Breast epithelium (tissue), 4 donors: Measurements from ENCODE around the gene FOCAD. TPM values are rescaled to one million over a fixed set of nuclear protein-coding genes. Genes with fewer than 3 reads are reported as not detected.

Experiments
- DNase-seq, 2 donors: peaks; one replicate each; pipeline ENCODE4 v3.0.0-alpha.2; 2019; ENCODE audit warnings: low spot score in 2 of 2
- H3K27ac ChIP-seq, 2 donors: fragments of 200-600 bp; sonication (generic) in 1 of 2; one replicate each; pipeline ENCODE4 v1.5.1; 2016 to 2019; ENCODE audit warnings: mild to moderate bottlenecking in 1 of 2
- H3K27me3 ChIP-seq, 2 donors: fragments of 200-600 bp; sonication (generic) in 1 of 2; one replicate each; pipeline versions ENCODE4 v1.5.1 to v1.6.0; 2017 to 2019; ENCODE audit warnings: control low read depth in 1 of 2, mild to moderate bottlenecking in 1 of 2
- H3K36me3 ChIP-seq: fragments of 200-600 bp; one replicate; pipeline ENCODE4 v1.5.1; 2019
- H3K4me1 ChIP-seq, 2 donors: fragments of 200-600 bp; sonication (generic); one replicate each; pipeline ENCODE4 v1.5.1; 2016 to 2019; ENCODE audit warnings: control low read depth in 1 of 2
- H3K4me3 ChIP-seq, 3 donors: fragments of 200-600 bp; sonication (generic); 1 replicate in 2 of 3; 2 replicates in 1 of 3; pipeline ENCODE4 v1.5.1; 2016 to 2019; ENCODE audit warnings: mild to moderate bottlenecking in 3 of 3, moderate library complexity in 2 of 3
- H3K9me3 ChIP-seq, 2 donors: fragments of 200-600 bp; sonication (generic) in 1 of 2; one replicate each; pipeline ENCODE4 v1.5.1; 2016 to 2019; ENCODE audit warnings: control low read depth in 1 of 2
- CTCF ChIP-seq, 3 donors: fragments of 450-650 bp; IDR thresholded peaks; one replicate each; pipeline ENCODE4 v1.5.1; 2016 to 2017; ENCODE audit warnings: antibody characterized with exemption in 3 of 3, mild to moderate bottlenecking in 3 of 3, moderate library complexity in 3 of 3
- POLR2A ChIP-seq: fragments of 450-650 bp; IDR thresholded peaks from one replicate; pipeline ENCODE4 v1.6.1; 2016; ENCODE audit warnings: antibody characterized with exemption, mild to moderate bottlenecking, moderate library complexity
- POLR2AphosphoS5 ChIP-seq, 3 donors: sonication (generic); formaldehyde crosslinking; IDR thresholded peaks; one replicate each; pipeline ENCODE4 v1.6.1; 2017; ENCODE audit warnings: antibody characterized with exemption in 3 of 3
- intact Hi-C: fragments of 100-400 bp; cut with DNase I; formaldehyde crosslinking; loops from one replicate; pipeline ENCODE4 v1.15.1; 2023; ENCODE audit warnings: low total_unique reads
- total RNA-seq, 3 donors: library from RNA; depleted of rRNA; stranded (reverse); fragments of >200 nt; gene quantifications; one replicate each; pipeline ENCODE4 v1.1.0, GENCODE V29; 2016

FOCAD gene
- total RNA-seq, 3 donors from 2014 or later = 23.4 to 48.1 (median 36.7) TPM

GRCh38 chr9:20760246-20760891 lies 76.3 kb downstream of the FOCAD start:
- Histone ChIP-seq H3K27me3 (no peaks in the 10 kb centered on the region), H3K4me1 (no peaks in the 10 kb centered on the region), H3K27ac (no peak overlapping the region), H3K9me3 (no peaks in the 10 kb centered on the region), H3K36me3 (no peaks in the 10 kb centered on the region), H3K4me3 (no peak overlapping the region)
- intact Hi-C loops = no loop called here
- no peak for DNase-seq
- TF ChIP-seq POLR2AphosphoS5 (IDR thresholded peaks at IDR 0.05) (no peak), POLR2A (no peak), CTCF (IDR thresholded peaks at IDR 0.05) (no peak)

DNA sequence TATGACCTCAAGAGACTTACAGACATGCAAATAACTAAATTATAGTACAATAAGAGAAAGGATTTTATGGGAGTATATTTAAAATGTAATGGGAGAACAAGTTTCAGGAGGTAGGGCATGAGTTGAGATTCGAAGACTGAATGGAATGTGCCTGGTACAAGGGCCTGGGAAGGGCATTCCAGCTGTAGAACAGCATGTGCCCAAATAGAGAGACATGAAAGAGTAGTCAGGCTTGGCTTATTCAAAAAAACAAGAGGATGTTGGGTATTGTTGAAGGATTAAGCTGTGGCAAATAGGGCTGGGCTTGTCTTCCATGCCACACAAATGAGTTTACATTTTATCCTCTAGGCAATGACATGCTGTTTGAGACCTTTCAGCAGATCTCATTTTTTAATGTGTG lies 86.9 kb downstream of the FOCAD start:
- Histone ChIP-seq H3K4me1 (no peaks in the 10 kb centered on the region), H3K36me3 (no peaks in the 10 kb centered on the region), H3K27me3 (no peaks in the 10 kb centered on the region), H3K4me3 (no peak overlapping the region), H3K27ac (no peak overlapping the region), H3K9me3 (no peaks in the 10 kb centered on the region)
- TF ChIP-seq POLR2AphosphoS5 (IDR thresholded peaks at IDR 0.05) = no peak
- intact Hi-C loops = no loop called here
- no peak for DNase-seq

GRCh38 chr9:20771729-20772128 lies 87.7 kb downstream of the FOCAD start:
- TF ChIP-seq CTCF (IDR thresholded peaks at IDR 0.05) (no peak), POLR2A (no peak), POLR2AphosphoS5 (IDR thresholded peaks at IDR 0.05) (no peak)
- H3K4me3 ChIP-seq = no peak overlapping the region
- H3K36me3 ChIP-seq = no peaks in the 10 kb centered on the region
- DNase-seq = no peak
- no peaks in the 10 kb centered on the region for H3K4me1 ChIP-seq
- H3K9me3 ChIP-seq = no peaks in the 10 kb centered on the region
- H3K27me3 ChIP-seq = no peaks in the 10 kb centered on the region
- intact Hi-C loops = no loop called here
- no peak overlapping the region for H3K27ac ChIP-seq

- no peaks in the 10 kb centered on the region for H3K4me1 ChIP-seq
- no peaks in the 10 kb centered on the region for H3K36me3 ChIP-seq
- TF ChIP-seq POLR2AphosphoS5 (IDR thresholded peaks at IDR 0.05) (no peak), CTCF (IDR thresholded peaks at IDR 0.05) (no peak), POLR2A (no peak)
- DNase-seq = no peak
- no peaks in the 10 kb centered on the region for H3K27me3 ChIP-seq
- H3K9me3 ChIP-seq = no peaks in the 10 kb centered on the region
- H3K4me3 ChIP-seq = no peak overlapping the region
- intact Hi-C loops = no loop called here
- H3K27ac ChIP-seq = no peak overlapping the region
These were observed 91.6 kb downstream of the FOCAD start for GRCh38 chr9:20775683-20776082.

GRCh38 chr9:20781092-20781491 lies 97.0 kb downstream of the FOCAD start:
- Histone ChIP-seq H3K27me3 (no peaks in the 10 kb centered on the region), H3K36me3 (no peaks in the 10 kb centered on the region), H3K9me3 (no peaks in the 10 kb centered on the region), H3K27ac (no peak overlapping the region), H3K4me3 (no peak overlapping the region), H3K4me1 (no peaks in the 10 kb centered on the region)
- intact Hi-C loops = no loop called here
- TF ChIP-seq POLR2A (no peak), CTCF (IDR thresholded peaks at IDR 0.05) (no peak), POLR2AphosphoS5 (IDR thresholded peaks at IDR 0.05) (no peak)
- no peak for DNase-seq

GRCh38 chr9:20782289-20782688 lies 98.2 kb downstream of the FOCAD start:
- Histone ChIP-seq H3K27ac (no peak overlapping the region), H3K4me1 (no peaks in the 10 kb centered on the region), H3K27me3 (no peaks in the 10 kb centered on the region), H3K9me3 (no peaks in the 10 kb centered on the region), H3K4me3 (no peak overlapping the region), H3K36me3 (no peaks in the 10 kb centered on the region)
- intact Hi-C loops = no loop called here
- no peak for TF ChIP-seq CTCF (IDR thresholded peaks at IDR 0.05)
- no peak for TF ChIP-seq POLR2AphosphoS5 (IDR thresholded peaks at IDR 0.05)
- no peak for TF ChIP-seq POLR2A
- no peak for DNase-seq
